Esophagus squamous epithelium (tissue), 5 donors: ENCODE results near the gene CPB1. TPM values are rescaled to one million over a fixed set of nuclear protein-coding genes. Genes with fewer than 3 reads are reported as not detected.

Experiments
- DNase-seq: peaks from one replicate; lab custom pipeline; 2025; lab: John Stamatoyannopoulos, UW
- H3K27ac ChIP-seq, 4 donors: fragments of 200-600 bp; sonication (generic); one replicate each; pipeline ENCODE4 v1.5.1; 2016 to 2019; ENCODE audit warnings: mild to moderate bottlenecking in 1 of 4
- H3K27me3 ChIP-seq, 4 donors: fragments of 200-600 bp; sonication (generic); 1 replicate in 3 of 4; 2 replicates in 1 of 4; pipeline versions ENCODE4 v1.5.1 to v1.6.0; 2017 to 2021; ENCODE audit warnings: antibody characterized with exemption in 1 of 4
- H3K36me3 ChIP-seq, 3 donors: fragments of 200-600 bp; sonication (generic); one replicate each; pipeline ENCODE4 v1.5.1; 2016 to 2019
- H3K4me1 ChIP-seq, 3 donors: fragments of 200-600 bp; sonication (generic); one replicate each; pipeline ENCODE4 v1.5.1; 2017 to 2019
- H3K4me3 ChIP-seq, 4 donors: fragments of 200-600 bp; sonication (generic); 1 replicate in 3 of 4; 2 replicates in 1 of 4; pipeline ENCODE4 v1.5.1; 2016 to 2019; ENCODE audit warnings: mild to moderate bottlenecking in 2 of 4, moderate library complexity in 1 of 4
- H3K9me3 ChIP-seq, 3 donors: fragments of 200-600 bp; sonication (generic); one replicate each; pipeline ENCODE4 v1.5.1; 2016 to 2019
- POLR2A ChIP-seq, 4 donors: fragments of 450-650 bp; IDR thresholded peaks; one replicate each; pipeline ENCODE4 v1.6.1; 2017; ENCODE audit warnings: antibody characterized with exemption in 4 of 4, mild to moderate bottlenecking in 4 of 4, moderate library complexity in 3 of 4
- WGBS, 2 donors: methylation state at CpG; one replicate each; pipeline ENCODE4 v1.1.5; 2018; 5-methylcytosine and 5-hydroxymethylcytosine counted together
- intact Hi-C: fragments of 100-400 bp; cut with DNase I; formaldehyde crosslinking; loops from one replicate; pipeline ENCODE4 v1.15.0; 2022
- total RNA-seq, 4 donors: library from RNA; depleted of rRNA; stranded (reverse); fragments of >200 nt; gene quantifications; one replicate each; pipeline ENCODE4 v1.1.0, GENCODE V29; 2016
- TF ChIP-seq, protein P1 (sequence below), 6 experiments: fragments of 450-650 bp in 4 of 6; fragments of 200-600 bp in 2 of 6; sonication (generic) in 2 of 6; IDR thresholded peaks; one replicate each; pipeline ENCODE4 v1.5.1; 2016 to 2019; ENCODE audit warnings: antibody characterized with exemption in 6 of 6, mild to moderate bottlenecking in 4 of 6, moderate library complexity in 4 of 6
- donor health status: DM: yes; HTN: yes; CAD: no.

Gene CPB1
- total RNA-seq, 4 donors from 2014 or later, result not detected

GRCh38 chr3:148797795-148798194, 29.8 kb upstream of the CPB1 start:
- intact Hi-C loops, result no loop called here
- Histone ChIP-seq H3K27ac (no peak overlapping the region), H3K4me1 (no peaks in the 10 kb centered on the region), H3K9me3 (no peaks in the 10 kb centered on the region), H3K27me3 (no peaks in the 10 kb centered on the region), H3K4me3 (no peak overlapping the region), H3K36me3 (no peaks in the 10 kb centered on the region)
- WGBS, 2 donors, result 90 to 91% methylated on average over 2 of the region's 2 CpGs
- TF ChIP-seq, protein P1, sequence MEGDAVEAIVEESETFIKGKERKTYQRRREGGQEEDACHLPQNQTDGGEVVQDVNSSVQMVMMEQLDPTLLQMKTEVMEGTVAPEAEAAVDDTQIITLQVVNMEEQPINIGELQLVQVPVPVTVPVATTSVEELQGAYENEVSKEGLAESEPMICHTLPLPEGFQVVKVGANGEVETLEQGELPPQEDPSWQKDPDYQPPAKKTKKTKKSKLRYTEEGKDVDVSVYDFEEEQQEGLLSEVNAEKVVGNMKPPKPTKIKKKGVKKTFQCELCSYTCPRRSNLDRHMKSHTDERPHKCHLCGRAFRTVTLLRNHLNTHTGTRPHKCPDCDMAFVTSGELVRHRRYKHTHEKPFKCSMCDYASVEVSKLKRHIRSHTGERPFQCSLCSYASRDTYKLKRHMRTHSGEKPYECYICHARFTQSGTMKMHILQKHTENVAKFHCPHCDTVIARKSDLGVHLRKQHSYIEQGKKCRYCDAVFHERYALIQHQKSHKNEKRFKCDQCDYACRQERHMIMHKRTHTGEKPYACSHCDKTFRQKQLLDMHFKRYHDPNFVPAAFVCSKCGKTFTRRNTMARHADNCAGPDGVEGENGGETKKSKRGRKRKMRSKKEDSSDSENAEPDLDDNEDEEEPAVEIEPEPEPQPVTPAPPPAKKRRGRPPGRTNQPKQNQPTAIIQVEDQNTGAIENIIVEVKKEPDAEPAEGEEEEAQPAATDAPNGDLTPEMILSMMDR (IDR thresholded peaks at IDR 0.05), result no peak
- no peak for TF ChIP-seq POLR2A (IDR thresholded peaks at IDR 0.05)
- no peak for DNase-seq

GRCh38 chr3:148800414-148800813, 27.2 kb upstream of the CPB1 start:
- DNase-seq, result no peak
- Histone ChIP-seq H3K27me3 (no peaks in the 10 kb centered on the region), H3K4me3 (no peak overlapping the region), H3K4me1 (no peaks in the 10 kb centered on the region), H3K36me3 (no peaks in the 10 kb centered on the region), H3K9me3 (no peaks in the 10 kb centered on the region), H3K27ac (no peak overlapping the region)
- WGBS, 2 donors, result 79 to 81% methylated on average over 1 of the region's 1 CpG
- TF ChIP-seq, protein P1 (IDR thresholded peaks at IDR 0.05), result no peak
- TF ChIP-seq POLR2A (IDR thresholded peaks at IDR 0.05), result no peak
- intact Hi-C loops, result no loop called here

GRCh38 chr3:148809835-148810234, 17.8 kb upstream of the CPB1 start:
- Histone ChIP-seq H3K4me1 (no peaks in the 10 kb centered on the region), H3K9me3 (no peaks in the 10 kb centered on the region), H3K36me3 (no peaks in the 10 kb centered on the region), H3K4me3 (no peak overlapping the region), H3K27me3 (no peaks in the 10 kb centered on the region), H3K27ac (no peak overlapping the region)
- DNase-seq, result no peak
- WGBS, 2 donors, result 62 to 68% methylated on average over 2 of the region's 2 CpGs
- TF ChIP-seq, protein P1 (IDR thresholded peaks at IDR 0.05), result no peak
- TF ChIP-seq POLR2A (IDR thresholded peaks at IDR 0.05), result no peak
- intact Hi-C loops, result no loop called here

DNA sequence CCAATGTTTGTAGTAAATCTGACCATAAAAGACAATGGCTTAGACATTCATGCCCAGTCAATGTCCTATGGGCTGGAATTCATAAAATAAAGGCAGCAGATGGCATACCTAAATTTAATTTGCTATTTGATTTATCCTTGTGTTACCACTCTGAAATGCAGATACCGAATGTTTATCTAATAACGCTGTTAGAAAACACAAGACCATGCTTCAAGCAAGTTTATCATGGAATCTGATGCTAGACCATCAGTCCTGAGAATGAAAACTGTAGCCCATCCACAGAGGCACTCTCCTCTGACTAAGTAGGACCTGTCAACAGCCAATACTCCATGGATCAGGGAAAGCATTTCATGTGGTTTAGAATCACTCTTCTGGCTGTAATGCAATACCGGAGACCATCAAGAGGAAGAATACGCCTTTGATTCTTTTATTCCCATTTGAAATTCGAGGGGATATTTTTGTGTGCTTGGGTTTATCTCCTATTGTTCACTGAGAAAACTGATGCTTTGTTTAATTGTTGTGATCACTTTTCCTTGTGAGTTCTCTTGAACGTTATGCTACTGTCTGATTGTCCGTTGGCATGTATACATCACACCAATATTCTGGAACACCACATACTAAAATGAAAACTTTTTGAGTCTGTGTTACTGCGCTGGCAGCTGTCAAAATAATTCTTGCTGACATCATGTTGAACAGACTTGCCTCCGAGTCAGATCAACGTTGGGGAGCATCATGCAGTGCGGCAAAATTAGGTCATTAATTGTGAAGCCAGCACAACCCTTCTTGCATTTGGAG, 12.1 kb upstream of the CPB1 start:
- H3K36me3 ChIP-seq, result no peaks in the 10 kb centered on the region
- intact Hi-C loops, result no loop called here
- H3K9me3 ChIP-seq, result no peaks in the 10 kb centered on the region
- no peak overlapping the region for H3K27ac ChIP-seq
- H3K27me3 ChIP-seq, result no peaks in the 10 kb centered on the region
- H3K4me1 ChIP-seq, result no peaks in the 10 kb centered on the region
- no peak for DNase-seq
- WGBS, 2 donors, result 75 to 77% methylated on average over 11 of the region's 11 CpGs
- TF ChIP-seq, protein P1 (IDR thresholded peaks at IDR 0.05), result no peak
- no peak for TF ChIP-seq POLR2A (IDR thresholded peaks at IDR 0.05)
- H3K4me3 ChIP-seq, result no peak overlapping the region

GRCh38 chr3:148816427-148816826, 11.2 kb upstream of the CPB1 start:
- DNase-seq, result no peak
- intact Hi-C loops, result no loop called here
- no peak for TF ChIP-seq POLR2A (IDR thresholded peaks at IDR 0.05)
- TF ChIP-seq, protein P1 (IDR thresholded peaks at IDR 0.05), result no peak
- no peaks in the 10 kb centered on the region for H3K4me1 ChIP-seq
- 67 to 74% methylated on average over 2 of the region's 2 CpGs for WGBS, 2 donors
- H3K9me3 ChIP-seq, result no peaks in the 10 kb centered on the region
- no peak overlapping the region for H3K27ac ChIP-seq
- H3K4me3 ChIP-seq, result no peak overlapping the region
- H3K27me3 ChIP-seq, result no peaks in the 10 kb centered on the region
- no peaks in the 10 kb centered on the region for H3K36me3 ChIP-seq
